PFSK-1 (cell line): Measurements from ENCODE around the gene MOBP.

Source experiments
- FOXP2 ChIP-seq: optimal IDR thresholded peaks from 2 replicates; pipeline ENCODE3; 2011; ENCODE audit warnings: borderline replicate concordance, control low read depth, inconsistent platforms; ENCODE audit not compliant: insufficient read depth; ENCODE audit errors: extremely low read length, extremely low read depth
- POLR2AphosphoS5 ChIP-seq: IDR thresholded peaks from 2 replicates; pipeline ENCODE4 v1.6.1; 2012; ENCODE audit warnings: low read depth, mild to moderate bottlenecking, control low read depth, low read length, moderate library complexity
- SIN3A ChIP-seq: IDR thresholded peaks from 2 replicates; pipeline ENCODE4 v1.6.1; 2012; ENCODE audit warnings: mild to moderate bottlenecking, low read length, moderate library complexity, borderline replicate concordance; ENCODE audit not compliant: insufficient read depth
- TAF1 ChIP-seq: IDR thresholded peaks from 2 replicates; pipeline ENCODE4 v1.6.1; 2012; ENCODE audit warnings: low read length, control low read depth, borderline replicate concordance; ENCODE audit not compliant: insufficient read depth
- TF ChIP-seq, protein P1 (sequence below), 2 experiments: IDR thresholded peaks; 2 replicates each; pipeline versions ENCODE4 v1.6.1 to v1.8.0; 2011 to 2012; ENCODE audit warnings: low read depth in 2 of 2, low read length in 2 of 2, control low read depth in 1 of 2, inconsistent platforms in 1 of 2, mild to moderate bottlenecking in 1 of 2, moderate library complexity in 1 of 2; ENCODE audit not compliant: insufficient read depth in 1 of 2

Gene MOBP

DNA sequence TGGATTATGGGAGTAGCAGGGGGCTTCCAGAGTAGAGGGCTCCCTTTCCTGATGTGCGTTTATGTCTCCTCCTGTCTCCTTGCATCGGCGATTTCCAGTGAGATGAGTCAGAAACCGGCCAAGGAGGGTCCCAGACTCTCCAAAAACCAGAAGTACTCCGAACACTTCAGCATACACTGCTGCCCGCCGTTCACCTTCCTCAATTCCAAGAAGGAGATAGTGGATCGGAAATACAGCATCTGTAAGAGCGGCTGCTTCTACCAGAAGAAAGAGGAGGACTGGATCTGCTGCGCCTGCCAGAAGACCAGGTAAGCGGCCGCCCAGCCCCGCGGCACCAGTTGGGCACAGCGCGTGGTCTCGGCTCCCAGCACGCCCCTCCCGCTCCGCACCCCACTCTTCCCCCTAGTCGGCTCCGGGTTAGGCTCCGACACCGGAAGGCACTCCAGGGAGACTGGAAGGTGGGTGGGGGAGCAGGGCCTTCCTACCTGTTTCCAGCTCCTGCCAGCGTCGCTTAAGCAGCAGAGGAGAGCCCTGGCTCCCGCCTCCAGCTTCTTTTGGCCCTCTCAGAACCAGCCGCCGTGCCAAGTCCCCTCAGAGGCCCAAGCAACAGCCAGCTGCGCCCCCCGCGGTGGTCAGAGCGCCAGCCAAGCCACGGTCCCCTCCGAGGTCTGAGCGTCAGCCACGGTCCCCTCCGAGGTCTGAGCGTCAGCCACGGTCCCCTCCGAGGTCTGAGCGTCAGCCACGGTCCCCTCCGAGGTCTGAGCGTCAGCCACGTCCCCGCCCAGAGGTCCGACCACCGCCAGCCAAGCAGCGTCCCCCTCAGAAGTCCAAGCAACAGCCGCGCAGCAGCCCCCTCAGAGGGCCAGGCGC, 34.7 kb downstream of the MOBP start:
- no peak for TF ChIP-seq TAF1
- TF ChIP-seq, protein P1, sequence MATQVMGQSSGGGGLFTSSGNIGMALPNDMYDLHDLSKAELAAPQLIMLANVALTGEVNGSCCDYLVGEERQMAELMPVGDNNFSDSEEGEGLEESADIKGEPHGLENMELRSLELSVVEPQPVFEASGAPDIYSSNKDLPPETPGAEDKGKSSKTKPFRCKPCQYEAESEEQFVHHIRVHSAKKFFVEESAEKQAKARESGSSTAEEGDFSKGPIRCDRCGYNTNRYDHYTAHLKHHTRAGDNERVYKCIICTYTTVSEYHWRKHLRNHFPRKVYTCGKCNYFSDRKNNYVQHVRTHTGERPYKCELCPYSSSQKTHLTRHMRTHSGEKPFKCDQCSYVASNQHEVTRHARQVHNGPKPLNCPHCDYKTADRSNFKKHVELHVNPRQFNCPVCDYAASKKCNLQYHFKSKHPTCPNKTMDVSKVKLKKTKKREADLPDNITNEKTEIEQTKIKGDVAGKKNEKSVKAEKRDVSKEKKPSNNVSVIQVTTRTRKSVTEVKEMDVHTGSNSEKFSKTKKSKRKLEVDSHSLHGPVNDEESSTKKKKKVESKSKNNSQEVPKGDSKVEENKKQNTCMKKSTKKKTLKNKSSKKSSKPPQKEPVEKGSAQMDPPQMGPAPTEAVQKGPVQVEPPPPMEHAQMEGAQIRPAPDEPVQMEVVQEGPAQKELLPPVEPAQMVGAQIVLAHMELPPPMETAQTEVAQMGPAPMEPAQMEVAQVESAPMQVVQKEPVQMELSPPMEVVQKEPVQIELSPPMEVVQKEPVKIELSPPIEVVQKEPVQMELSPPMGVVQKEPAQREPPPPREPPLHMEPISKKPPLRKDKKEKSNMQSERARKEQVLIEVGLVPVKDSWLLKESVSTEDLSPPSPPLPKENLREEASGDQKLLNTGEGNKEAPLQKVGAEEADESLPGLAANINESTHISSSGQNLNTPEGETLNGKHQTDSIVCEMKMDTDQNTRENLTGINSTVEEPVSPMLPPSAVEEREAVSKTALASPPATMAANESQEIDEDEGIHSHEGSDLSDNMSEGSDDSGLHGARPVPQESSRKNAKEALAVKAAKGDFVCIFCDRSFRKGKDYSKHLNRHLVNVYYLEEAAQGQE (IDR thresholded peaks at IDR 0.05; ENCODE audit: insufficient read depth in 1 of 2, low read depth in 2 of 2, low read length in 2 of 2): no peak
- no peak for TF ChIP-seq FOXP2
- TF ChIP-seq POLR2AphosphoS5: no peak
- TF ChIP-seq SIN3A: no peak

DNA sequence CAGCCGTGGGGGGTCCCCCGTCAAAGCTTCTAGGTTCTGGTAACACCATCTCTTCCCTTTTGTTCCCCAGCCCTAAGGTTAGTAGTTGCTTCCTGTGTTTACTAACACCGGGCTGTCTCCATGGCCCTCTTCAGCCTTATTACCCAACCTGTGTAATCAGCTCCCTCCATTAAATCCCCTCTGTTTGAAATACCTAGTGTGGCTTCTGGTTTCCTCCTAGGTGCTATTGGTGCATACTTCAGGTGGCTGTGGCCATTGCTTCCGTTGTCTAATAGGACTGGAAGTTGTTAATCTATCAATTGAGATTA, 35.3 kb downstream of the MOBP start:
- no peak for TF ChIP-seq FOXP2
- no peak for TF ChIP-seq SIN3A
- TF ChIP-seq TAF1: no peak
- TF ChIP-seq, protein P1 (IDR thresholded peaks at IDR 0.05; ENCODE audit: insufficient read depth in 1 of 2, low read depth in 2 of 2, low read length in 2 of 2): no peak

DNA sequence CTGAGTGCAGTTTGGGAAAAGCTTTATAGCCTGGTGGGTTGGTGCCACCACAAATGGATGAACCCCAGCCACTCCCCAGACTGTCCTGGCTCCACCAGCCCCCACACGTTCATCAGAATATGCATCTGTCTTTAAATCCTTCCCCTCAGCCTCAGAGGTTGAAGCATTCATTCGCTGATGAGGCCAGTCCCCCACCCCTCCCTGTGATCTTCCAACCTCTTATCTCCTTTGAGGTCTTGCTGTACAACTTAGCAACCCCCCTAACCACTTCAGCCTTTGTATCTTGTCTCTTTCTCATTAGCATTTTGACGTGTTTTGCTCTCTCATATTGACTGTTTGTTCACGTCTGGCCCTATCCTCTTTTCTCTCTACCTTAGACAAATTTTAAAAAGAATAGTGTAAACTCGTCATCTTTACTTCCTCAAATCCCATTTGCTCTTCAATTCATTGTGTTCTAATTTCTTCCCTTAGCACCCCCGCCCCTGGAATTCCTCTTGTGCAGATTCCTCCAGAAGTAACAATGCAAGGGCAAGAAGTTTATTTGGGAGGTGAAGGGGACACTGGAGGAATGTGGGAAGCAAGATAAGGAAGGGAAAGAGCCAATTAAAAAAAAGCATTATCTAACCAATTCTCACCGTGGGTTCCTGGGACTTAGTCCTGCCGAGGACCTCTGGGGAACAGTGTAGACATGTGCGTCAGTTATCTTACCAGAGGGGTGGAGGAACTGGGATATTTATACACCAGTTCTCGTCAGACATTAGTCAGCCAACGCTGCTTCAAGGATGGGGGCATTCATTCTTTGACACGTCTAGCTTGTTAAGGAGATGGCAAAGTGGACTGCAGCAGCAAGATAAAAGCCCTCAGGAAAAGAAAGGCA, 38.6 kb downstream of the MOBP start:
- TF ChIP-seq POLR2AphosphoS5 (no peak), SIN3A (no peak), TAF1 (no peak)
- TF ChIP-seq, protein P1 (IDR thresholded peaks at IDR 0.05; ENCODE audit: insufficient read depth in 1 of 2, low read depth in 2 of 2, low read length in 2 of 2): no peak

DNA sequence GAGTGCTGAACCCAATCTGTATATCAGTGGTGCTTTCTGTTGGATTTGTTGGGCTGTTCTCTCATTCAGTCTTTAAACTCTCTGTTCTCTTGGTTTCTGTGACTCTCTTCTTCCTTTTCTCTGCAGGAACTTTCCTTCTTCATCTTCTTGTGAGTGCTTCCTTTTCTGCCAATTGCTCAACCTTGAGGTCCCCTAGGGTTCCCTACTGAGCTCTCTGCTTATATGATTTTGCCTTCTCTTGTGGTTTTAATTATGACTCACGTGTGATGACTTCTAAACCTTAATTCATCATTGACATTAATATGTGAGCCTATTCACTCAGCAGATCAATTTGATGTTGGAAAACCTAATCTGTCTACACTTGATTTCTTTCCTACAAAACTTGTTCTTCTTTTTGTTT, 39.4 kb downstream of the MOBP start:
- no peak for TF ChIP-seq SIN3A
- TF ChIP-seq TAF1: no peak
- no peak for TF ChIP-seq POLR2AphosphoS5
- no peak for TF ChIP-seq FOXP2
- TF ChIP-seq, protein P1 (IDR thresholded peaks at IDR 0.05; ENCODE audit: insufficient read depth in 1 of 2, low read depth in 2 of 2, low read length in 2 of 2): no peak
